ENCODE data around the gene CAMTA1.
A peak's percentile ranks its signal among the peaks of the same experiment; 100 is the strongest.
"Not testable (repeated sequence)": the region's sequence is repeated elsewhere in the genome, so short reads cannot be mapped to it uniquely, and the experiment has no call there.

Gene CAMTA1

GRCh38 chr1:7677815-7678214 is 892.6 kb downstream of the CAMTA1 start:
- DNase-seq, result no peak

DNA sequence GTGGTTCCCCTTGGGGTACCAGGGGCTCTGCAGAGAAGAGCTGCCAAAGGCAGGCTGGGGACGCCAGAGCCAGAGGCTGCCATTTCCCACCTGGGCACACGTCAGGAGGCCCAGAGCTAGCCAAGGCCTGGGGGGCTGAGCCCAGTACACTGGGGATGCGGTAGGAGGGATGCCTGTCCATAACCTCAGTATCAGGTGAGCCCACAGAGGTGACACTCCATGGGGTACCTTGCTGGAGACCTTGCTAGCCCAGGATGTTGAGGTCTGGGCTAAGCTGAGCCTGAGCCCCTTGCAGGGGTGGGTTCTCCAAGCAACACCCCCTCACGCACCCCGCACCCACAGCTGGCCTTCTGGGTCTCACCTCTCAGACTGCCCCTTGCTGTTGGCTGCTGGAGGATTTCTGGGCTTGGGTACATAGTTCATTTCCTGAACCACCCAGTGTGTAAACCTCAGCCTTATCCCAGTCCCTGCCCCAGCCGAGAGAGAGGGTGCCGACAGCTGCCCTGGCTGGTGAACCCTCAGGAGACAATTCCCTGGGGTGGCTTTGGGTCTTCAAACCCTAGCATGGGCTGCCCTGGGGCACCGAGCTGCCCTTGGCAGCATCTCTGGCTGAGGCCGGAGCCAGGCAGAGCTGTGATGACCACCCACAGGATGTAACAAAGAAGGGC is 893.4 kb downstream of the CAMTA1 start:
- DNase-seq, result no peak

- DNase-seq, result no peak
These were observed 894.1 kb downstream of the CAMTA1 start for GRCh38 chr1:7679159-7679872.

DNA sequence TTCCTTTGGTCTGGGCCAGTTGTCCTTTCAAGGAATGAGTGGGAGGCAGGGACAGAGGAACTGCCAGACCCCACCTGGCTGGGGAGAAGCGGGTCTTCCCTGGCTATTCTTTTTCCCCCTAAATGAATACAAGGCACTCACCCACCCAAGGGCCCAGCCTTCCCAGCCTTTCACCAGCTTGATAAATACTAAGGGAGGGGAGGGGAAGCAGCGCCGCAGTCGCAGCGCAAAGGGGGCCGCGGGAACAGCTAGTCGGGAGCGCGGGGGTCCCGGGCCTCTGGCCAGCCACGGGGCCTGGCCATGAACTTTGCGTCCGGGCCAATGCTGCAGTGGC is 894.6 kb downstream of the CAMTA1 start:
- DNase-seq, result no peak

- DNase-seq, result peak; percentile 62
These were observed 895.1 kb downstream of the CAMTA1 start for GRCh38 chr1:7680207-7680954.

GRCh38 chr1:7680955-7681268 is 895.7 kb downstream of the CAMTA1 start:
- DNase-seq, result no peak

DNA sequence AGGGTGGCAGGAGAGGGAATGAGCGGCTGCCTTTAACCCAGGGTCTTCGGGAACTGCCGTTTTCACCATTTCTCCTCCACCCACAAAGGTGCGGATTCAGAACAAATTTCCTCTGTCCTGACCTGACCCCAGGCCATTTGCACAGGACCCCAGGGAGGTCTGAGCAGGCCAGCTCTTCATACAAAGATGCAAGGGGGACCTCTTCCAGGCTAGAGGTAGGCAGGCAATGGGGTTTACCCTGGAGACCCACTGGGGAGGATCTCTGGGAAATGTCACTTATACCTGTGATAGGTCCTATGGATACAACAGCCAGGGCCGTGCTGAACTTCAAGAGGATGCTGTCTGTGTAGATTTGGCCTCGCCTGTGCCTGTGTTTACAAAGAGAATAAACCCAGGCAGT is 896.1 kb downstream of the CAMTA1 start:
- no peak for DNase-seq

DNA sequence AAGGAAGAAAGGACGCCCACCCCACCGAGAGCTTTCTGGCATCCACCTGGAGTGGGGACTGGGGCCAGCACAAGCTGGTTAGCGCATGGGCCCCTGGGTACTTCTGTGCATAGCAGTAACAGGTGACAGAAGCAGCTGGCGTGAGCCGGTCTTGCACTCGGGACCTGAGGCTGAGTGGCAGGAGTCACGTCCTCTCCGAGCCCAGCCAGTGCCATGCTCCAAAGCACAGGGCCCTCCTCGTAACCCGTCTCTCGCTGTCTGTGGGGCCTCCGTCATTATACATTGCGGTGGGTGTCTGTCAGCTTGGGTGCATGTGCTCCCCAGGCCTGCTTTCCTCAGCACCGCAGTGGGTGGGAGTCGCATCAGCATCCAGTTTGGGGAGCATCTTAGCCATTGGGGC is 898.3 kb downstream of the CAMTA1 start:
- DNase-seq, result no peak

DNA sequence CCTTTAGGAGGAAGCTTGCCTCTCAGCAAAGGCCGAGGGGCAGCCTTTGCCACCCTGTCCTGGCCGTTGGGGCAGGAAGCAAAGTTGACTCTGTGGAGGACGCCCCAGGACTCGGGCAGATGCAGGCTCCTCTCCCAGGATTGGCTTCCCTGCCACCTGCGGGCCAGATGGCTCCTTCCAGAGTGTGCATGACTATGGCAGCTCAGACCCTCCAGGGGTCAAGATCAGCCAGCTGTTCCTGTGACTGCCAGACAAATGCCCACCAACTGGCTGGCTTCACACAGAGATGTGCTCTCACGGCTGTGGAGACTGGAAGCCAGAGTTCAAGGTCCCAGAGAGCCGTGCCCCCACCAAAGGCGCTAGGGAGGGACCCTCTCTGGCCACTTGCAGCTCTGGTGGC is 898.9 kb downstream of the CAMTA1 start:
- DNase-seq, result no peak

DNA sequence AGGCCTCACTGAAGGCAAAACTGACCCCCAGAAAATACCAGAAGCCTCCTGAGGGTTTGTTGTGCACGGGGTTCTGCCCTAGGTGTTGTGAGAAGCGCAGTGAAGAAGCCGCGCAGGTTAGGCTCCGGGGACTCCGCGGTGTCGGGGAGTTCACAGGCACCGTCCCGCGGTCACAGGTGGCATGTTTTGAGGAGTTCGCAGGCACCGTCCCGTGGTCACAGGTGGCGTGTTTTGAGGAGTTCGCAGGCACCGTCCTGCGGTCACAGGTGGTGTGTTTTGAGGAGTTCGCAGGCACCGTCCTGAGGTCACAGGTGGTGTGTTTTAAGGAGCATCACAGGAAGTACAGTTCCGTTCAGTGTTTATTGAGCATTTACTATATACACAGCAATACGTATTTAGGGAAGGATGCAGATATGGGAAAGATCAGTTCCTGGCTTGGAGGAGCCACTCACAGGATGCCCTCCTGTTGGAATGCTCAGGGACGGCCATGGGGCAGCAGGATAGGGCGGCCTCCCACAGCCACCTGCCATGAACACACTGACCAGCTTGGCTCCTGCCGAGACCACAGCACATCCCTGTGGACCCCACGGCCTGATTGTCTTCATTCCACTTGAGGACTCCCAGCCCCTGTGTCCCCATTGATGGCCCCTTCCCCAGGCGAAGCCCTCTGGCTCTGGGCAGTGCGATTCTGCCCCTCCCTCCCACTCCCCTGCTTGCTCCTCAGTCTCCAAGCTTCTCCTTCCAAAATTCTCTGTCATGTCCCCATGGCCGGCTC is 899.8 kb downstream of the CAMTA1 start:
- no peak for DNase-seq

DNA sequence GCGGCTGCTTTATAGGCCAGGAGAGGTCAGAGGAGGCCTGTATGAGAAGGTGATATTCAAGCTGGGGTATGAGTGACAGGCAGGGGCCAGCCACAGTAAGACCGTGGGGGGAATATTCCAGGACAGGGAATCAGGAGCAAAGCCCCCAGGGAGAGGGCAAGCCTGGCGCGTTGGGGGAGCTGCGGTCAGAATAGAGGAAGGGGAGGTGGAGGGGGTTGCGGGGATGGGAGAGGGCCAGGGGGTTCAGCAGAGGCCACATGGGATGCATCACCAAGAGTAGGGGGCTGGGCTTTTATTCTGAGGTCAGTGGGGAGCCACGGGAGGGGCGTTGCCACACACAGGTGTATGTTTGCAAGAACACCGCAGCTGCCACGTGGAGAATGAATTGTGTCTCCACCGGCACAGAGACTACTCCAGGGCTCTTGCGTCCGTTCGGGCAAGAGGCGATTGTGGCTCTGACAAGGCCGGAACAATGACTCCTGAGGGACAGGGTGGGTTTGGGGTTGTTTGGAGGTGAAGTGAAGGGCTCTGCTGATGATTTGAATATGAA is 901.1 kb downstream of the CAMTA1 start:
- DNase-seq, result no peak

DNA sequence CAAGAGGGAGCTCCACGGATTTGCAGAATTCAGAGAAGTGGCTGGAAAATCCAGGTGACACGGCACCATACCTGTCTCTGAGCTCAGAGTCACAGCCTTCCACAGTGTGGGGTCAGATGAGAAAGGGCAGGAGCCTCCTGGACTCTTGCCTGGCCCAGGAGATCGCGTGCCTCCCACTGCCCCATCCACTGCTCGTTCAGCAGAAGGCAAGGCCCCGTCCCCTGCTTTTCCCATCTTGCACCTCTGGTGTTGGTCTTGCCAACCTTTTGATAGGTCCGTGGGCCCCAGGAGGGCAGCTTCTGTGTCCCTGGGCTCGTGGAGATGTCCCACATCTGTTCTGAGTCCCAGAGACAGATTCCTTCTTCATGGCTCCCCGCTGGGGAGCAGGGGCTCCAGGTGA is 902.2 kb downstream of the CAMTA1 start:
- DNase-seq, result no peak

DNA sequence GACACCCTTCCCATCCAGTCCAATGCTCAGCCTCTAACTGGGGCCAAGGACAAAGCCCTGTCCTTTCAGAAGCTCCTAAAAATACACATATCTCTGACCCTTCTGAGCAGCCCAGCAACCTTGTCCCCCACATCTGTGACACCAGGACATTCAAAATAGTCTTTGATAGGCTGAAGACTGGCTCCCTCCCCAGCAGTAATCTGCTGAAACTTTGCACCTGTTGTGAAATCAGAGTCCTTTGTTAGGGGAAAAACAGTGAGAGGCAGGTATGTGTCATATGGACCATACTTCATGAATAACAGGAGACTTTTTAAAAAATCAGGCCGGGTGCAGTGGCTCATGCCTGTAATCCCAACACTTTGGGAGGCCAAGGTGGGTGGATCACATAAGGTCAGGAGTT is 903.4 kb downstream of the CAMTA1 start:
- DNase-seq, result no peak

DNA sequence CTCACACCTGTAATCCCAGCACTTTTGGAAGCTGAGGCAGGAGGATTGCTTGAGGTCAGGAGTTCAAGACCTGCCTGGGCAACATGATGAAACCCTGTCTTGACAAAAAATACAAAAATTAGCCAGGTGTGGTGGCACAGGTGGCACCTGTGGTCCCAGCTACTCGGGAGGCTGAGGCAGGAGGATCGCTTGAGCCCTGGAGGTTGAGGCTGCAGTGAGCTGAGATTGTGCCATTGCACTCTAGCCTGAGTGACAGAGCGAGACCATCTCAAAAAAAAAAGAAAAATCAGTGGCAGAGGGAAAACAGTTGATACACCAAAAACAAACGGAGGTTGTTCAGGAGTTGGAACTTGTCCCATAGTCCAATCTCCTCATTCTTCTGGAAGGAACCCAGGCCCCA is 904.1 kb downstream of the CAMTA1 start:
- not testable (repeated sequence) for DNase-seq

DNA sequence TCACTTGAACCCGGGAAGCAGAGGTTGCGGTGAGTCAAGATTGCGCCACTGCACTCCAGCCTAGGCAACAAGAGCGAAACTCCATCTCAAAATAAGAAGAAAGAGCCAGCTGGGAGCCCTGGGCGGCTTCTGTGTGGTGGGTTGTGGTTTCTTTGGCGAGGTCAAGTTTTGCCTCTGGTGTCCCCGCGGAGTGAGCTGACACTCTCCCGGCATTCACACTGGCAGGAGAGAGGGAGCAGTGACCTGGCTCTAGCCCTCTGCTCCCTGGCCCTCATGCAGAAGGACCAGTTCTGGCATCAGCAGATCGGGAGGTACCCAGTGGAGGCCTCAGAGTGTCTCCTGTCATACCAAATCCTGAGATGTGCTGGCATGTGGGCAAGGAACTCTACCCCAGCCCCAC is 904.8 kb downstream of the CAMTA1 start:
- DNase-seq, result no peak

DNA sequence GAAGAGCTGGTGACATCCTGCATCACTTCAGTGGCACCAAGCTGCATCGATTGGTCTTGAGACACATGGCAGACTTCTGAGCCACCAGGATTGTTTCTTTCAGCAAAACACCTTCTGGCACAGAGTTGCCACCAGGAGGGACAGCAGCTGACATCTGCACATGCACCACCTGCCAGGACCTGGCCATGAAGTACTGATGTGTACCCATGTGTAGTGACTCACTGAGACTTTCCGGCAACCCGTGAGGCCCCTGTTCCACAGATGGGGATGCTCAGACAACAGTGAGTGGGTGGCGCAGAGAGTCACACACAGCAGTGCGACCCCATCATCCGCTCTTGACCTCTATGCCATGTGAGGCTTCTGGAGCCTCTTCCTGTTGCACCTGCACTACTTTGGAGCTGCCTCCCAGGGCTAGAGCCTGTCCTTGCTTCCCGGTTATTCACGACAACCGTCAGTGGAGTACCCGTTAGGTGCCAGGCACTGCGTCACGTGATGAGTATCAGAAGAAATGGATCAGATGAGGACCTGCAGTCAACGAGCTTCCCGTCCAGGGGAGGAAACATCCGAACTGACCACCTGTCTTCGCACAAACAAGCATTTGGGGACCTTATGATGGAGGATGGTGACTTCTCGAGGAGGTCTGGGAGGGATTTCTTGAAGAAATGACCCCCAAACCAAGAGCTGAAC is 905.4 kb downstream of the CAMTA1 start:
- DNase-seq, result no peak

GRCh38 chr1:7691576-7691975 is 906.3 kb downstream of the CAMTA1 start:
- DNase-seq, result no peak

- no peak for DNase-seq
These were observed 906.8 kb downstream of the CAMTA1 start for GRCh38 chr1:7692005-7692404.

DNA sequence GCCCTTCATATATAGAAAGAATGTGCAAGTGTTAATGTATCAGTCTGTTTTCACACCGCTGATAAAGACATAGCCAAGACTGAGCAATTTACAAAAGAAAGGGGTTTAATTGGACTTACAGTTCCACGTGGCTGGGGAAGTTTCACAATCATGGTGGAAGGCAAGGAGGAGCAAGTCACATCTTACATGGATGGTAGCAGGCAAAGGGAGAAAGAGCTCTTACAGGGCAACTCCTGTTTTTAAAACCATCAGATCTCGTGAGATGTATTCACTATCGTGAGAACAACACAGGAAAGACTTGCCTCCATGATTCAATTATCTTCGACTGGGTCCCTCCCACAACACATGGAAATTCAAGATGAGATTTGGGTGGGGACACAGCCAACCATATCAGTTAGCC is 907.8 kb downstream of the CAMTA1 start:
- not testable (repeated sequence) for DNase-seq

DNA sequence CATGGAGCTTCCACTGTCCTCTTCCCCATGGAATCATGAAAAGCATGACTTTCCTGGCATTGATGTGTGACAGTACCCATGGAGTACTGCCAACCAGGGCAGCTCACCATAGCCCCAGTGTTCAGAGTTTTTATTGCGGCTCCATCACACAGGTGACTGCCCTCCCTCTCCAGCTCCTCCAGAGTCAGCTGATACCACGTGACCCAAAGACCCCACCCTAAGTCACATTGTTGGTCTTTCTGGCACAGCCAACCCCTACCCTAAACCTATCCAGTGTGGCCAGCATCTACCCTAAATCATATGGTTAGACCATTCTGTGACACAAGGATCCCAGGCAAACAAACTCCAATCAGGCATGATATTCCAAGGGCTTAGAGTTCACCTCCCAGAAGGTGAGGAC is 908.4 kb downstream of the CAMTA1 start:
- DNase-seq, result no peak

- DNase-seq, result no peak
These were observed 909.6 kb downstream of the CAMTA1 start for GRCh38 chr1:7694600-7695496.
